Subcutaneous abdominal adipose tissue (tissue), 5 donors: ENCODE results near the gene HOXC9.
A peak's percentile ranks its signal among the peaks of the same experiment; 100 is the strongest.

Experiments
- H3K27ac ChIP-seq: one replicate; pipeline ENCODE4 v1.7.0; 2013; ENCODE audit warnings: low read depth, mild to moderate bottlenecking, inconsistent platforms, low read length, moderate library complexity
- H3K27me3 ChIP-seq, 5 donors: one replicate each; pipeline ENCODE4 v1.7.0; 2013; ENCODE audit warnings: low read length in 5 of 5, inconsistent platforms in 1 of 5; ENCODE audit not compliant: control insufficient read depth in 5 of 5, insufficient read depth in 4 of 5
- H3K36me3 ChIP-seq, 5 donors: one replicate each; pipeline ENCODE4 v1.7.0; 2013; ENCODE audit warnings: low read length in 5 of 5; ENCODE audit not compliant: control insufficient read depth in 5 of 5, insufficient read depth in 5 of 5
- H3K4me1 ChIP-seq, 5 donors: one replicate each; pipeline ENCODE4 v1.7.0; 2013; ENCODE audit warnings: low read length in 5 of 5, mild to moderate bottlenecking in 3 of 5, moderate library complexity in 1 of 5; ENCODE audit not compliant: control insufficient read depth in 5 of 5, insufficient read depth in 5 of 5
- H3K4me3 ChIP-seq, 5 donors: one replicate each; pipeline ENCODE4 v1.7.0; 2013; ENCODE audit warnings: low read length in 5 of 5, low read depth in 1 of 5
- H3K9ac ChIP-seq, 5 donors: one replicate each; pipeline ENCODE4 v1.7.0; 2013; ENCODE audit warnings: low read length in 5 of 5, mild to moderate bottlenecking in 4 of 5, moderate library complexity in 3 of 5
- H3K9me3 ChIP-seq, 5 donors: one replicate each; pipeline ENCODE4 v1.7.0; 2013; ENCODE audit warnings: low read length in 5 of 5; ENCODE audit not compliant: control insufficient read depth in 5 of 5
- donor health status: healthy.
- donor health status: healthy.
- donor health status: healthy.
- donor health status: healthy.
- donor health status: healthy.

HOXC9 gene

DNA sequence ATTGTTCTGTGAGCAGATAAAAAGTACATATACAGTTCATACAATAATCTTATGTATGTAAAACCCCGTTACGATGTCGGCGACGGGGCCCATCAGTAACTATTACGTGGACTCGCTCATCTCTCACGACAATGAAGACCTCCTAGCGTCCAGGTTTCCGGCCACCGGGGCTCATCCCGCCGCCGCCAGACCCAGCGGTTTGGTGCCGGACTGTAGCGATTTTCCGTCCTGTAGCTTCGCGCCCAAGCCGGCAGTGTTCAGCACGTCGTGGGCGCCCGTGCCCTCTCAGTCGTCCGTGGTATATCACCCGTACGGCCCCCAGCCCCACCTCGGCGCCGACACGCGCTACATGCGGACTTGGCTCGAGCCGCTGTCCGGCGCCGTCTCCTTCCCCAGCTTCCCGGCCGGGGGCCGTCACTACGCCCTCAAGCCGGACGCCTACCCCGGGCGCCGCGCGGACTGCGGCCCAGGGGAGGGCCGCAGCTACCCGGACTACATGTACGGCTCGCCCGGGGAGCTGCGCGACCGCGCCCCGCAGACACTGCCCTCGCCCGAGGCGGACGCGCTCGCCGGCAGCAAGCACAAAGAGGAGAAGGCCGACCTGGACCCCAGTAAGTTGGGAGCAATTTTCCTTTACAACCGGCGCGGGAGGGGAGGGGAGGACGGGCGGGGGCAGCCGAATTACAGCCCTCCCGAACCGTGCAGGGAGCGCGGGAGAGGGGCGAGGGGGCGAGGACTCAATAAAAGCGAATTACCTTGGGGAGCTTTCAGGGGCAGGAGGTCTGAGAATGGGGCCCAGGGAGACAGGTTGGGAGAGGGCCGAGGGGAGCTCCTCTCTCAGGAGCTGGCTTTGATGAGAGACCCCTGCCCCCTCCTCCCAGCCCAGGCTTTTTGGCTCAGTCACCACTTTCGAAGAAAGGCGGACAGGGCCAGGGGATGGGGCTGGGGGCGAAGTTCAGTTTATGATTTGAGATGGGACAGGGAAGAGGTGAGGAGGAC is at the start of gene HOXC9:
TSS of gene HOXC9 (plus strand) at position 46 of the 999 bp plus-strand sequence. CDS start at position 74, 28 bp downstream.
- Histone ChIP-seq H3K27me3 (peaks cover 0 to 51% (median 35%) of the 10 kb centered on the region in 5 donors), H3K9ac (peak within 1 kb of the TSS; percentile 63 to 98 (median 83)), H3K27ac (peak within 1 kb of the TSS; percentile 98), H3K4me1 (peaks cover 4 to 94% (median 84%) of the 10 kb centered on the region in 5 donors), H3K9me3 (no peaks in the 10 kb centered on the region), H3K4me3 (peak within 1 kb of the TSS; percentile 71 to 85 (median 77)), H3K36me3 (no peaks in the 10 kb centered on the region)

DNA sequence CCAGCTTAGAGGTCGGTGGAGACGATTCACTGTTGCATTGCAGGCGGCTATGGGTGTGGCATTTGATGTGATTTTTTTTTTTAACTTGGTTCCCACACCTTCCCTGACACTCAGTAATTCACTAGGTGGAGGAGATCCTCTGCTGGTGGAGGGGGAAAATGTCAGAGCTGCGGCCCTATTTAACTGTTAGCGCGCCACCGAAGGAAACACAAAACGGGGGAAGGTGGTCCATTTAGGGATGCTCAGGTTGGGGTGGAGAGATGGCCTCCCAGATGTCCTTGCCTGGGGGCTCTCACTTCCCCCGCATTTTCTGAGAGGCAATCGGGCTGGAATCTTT is 49.6 kb upstream of the HOXC9 start:
- no peaks in the 10 kb centered on the region for H3K9me3 ChIP-seq

DNA sequence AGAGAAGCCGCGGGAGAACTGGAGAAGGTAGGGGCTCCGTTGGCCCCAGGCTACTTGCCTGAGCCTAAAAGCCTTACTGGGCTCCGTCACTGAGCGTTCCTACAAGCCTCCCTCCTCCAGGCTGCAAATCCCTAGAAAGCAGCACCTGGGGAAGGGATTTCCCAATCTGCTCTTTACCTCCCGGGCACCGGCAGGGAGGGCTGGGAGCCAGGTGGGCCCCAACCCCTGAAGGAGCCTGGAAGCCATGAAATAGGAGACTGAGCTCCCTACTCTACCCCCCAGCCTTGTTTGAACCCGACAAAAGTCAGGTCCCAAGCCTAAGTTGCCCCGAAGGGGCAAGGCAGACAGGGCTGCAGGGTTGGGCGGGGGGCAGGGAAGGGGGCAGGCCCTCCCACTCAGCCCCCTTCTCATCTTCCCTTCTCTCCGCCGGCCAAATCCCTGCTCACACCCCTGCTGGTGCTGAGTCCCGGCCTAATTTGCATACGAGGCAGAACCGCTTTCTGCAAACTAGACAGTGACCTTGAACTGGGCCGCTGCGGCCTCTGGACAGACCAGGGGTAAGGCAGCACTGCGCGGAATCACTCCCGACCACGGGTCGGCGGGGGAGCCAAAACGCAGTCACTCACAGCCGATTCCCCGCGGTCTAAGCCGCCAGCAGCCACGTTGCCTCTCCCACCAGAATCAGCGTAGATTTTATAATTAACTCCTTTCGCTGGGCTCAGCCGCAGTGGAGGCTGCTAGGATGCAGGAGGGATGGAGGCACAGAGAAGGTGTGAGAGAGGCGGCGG is 49.0 kb upstream of the HOXC9 start:
- Histone ChIP-seq H3K4me1 (peaks cover 0 to 32% (median 18%) of the 10 kb centered on the region in 5 donors), H3K27ac (no peak overlapping the region), H3K36me3 (no peaks in the 10 kb centered on the region), H3K9me3 (no peaks in the 10 kb centered on the region), H3K9ac (no peak overlapping the region), H3K27me3 (peaks cover 72 to 88% (median 80%) of the 10 kb centered on the region in 5 donors), H3K4me3 (no peak overlapping the region)

More for the DNA sequence above, 49.6 kb upstream of the HOXC9 start:
- Histone ChIP-seq H3K27ac (no peak overlapping the region), H3K9ac (no peak overlapping the region), H3K36me3 (no peaks in the 10 kb centered on the region), H3K4me3 (no peak overlapping the region), H3K4me1 (peaks cover 0 to 32% (median 18%) of the 10 kb centered on the region in 5 donors), H3K27me3 (peaks cover 72 to 88% (median 80%) of the 10 kb centered on the region in 5 donors)

DNA sequence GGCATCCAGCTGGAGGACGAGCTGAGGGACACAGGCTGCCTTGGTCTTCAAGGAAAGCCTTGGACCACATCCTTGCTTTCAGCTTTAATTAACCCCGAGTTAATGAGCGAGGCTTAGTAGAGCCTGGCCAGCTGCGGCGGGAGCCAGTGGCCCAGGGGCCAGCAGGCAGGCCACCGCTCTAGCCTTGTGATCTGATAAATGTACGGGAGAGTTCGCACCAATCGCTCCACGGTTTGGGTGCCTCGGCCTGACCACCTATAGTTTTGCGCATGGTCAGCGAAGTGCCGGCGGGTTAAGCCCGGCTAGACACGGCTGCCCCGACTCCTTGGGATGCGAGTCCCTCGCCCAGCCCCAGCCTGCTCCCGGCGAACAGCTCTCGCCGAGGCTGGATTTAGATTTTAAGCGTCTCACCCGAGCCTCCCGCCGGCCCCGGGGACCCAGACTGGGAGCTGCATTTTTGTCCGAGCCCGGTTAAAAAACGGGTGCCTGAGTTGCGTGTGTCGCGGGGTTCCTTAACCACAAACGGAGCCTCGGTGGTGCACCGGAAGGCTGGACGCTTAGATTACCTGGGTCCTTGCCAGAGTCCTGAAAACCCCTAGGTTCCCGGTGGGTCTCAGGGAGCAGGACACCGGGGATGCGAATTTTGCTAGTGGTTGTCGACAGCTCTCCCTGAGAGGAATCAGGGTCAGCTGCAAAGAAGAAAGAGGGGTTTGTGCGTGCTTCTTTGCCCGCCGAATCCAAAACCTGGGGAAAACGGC is 48.2 kb upstream of the HOXC9 start:
- H3K4me1 ChIP-seq = peaks cover 0 to 32% (median 18%) of the 10 kb centered on the region in 5 donors
- no peaks in the 10 kb centered on the region for H3K36me3 ChIP-seq
- no peak overlapping the region for H3K9ac ChIP-seq
- no peak overlapping the region for H3K4me3 ChIP-seq
- peaks cover 72 to 89% (median 80%) of the 10 kb centered on the region in 5 donors for H3K27me3 ChIP-seq
- no peaks in the 10 kb centered on the region for H3K9me3 ChIP-seq
- H3K27ac ChIP-seq = no peak overlapping the region

DNA sequence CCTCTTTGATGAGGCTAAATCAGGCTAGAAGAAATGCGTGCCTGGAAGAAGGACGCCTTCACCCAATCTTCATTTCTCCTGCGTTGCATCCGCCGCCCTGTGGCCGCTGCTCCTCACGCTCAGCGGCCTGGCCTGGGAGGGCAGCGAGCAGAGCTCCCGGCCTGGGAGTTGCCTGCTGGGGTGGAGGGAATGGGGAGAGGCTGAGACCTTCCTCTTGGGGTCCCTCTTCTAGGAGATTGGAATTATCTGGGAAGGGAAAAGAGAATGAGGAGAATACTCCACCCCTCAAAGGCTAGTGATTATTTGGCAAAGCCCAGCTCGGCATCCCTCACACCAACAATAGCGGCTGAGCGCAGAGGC is 47.6 kb upstream of the HOXC9 start:
- no peaks in the 10 kb centered on the region for H3K9me3 ChIP-seq
- peaks cover 0 to 32% (median 18%) of the 10 kb centered on the region in 5 donors for H3K4me1 ChIP-seq
- H3K36me3 ChIP-seq = no peaks in the 10 kb centered on the region
- H3K4me3 ChIP-seq = no peak overlapping the region
- H3K9ac ChIP-seq = no peak overlapping the region
- peaks cover 77 to 91% (median 82%) of the 10 kb centered on the region in 5 donors for H3K27me3 ChIP-seq
- no peak overlapping the region for H3K27ac ChIP-seq

DNA sequence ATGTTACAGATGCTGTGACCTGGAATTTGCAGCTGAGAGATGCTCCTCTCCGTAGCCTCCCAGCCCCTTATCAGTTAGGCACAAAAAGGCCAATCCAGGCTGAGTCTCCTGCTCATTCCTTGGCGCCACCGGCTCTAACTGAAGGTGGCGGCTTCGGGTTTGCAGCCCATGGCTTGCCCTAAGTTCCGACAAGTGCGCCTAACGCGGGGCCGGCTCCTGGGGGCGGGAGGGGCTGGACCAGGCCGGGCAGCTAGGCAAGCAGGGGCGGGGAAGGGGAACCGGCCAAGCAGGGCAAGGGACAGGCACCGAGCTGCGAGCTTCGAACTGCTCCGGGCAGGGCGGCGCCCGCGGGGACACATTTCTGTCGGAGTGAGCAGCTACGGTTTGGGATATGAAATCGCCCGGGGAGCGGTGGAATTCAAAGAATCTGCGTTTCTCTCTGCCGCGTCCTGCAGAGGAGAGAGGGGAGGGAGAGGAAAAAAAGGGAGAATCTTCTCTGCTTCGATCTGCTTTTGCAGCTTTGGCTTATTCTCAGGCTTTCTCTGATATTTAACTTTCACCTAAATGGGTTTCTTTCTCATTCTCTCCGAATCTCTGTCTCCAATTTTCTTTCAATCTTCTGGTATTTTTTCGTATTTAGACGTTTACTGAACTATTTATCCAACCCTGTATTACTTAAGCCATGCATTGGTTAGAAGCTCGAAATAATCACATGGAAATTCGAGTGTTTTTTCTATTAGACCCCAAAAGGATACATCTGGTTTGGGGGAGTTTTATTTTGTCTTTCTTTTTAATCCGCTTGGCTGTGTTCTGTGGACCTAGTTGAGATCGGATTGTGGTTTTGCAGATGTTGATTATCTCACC is 46.9 kb upstream of the HOXC9 start:
- Histone ChIP-seq H3K36me3 (no peaks in the 10 kb centered on the region), H3K9ac (no peak overlapping the region), H3K27ac (no peak overlapping the region), H3K9me3 (no peaks in the 10 kb centered on the region), H3K4me3 (no peak overlapping the region), H3K27me3 (peaks cover 80 to 91% (median 84%) of the 10 kb centered on the region in 5 donors), H3K4me1 (peaks cover 0 to 32% (median 18%) of the 10 kb centered on the region in 5 donors)

DNA sequence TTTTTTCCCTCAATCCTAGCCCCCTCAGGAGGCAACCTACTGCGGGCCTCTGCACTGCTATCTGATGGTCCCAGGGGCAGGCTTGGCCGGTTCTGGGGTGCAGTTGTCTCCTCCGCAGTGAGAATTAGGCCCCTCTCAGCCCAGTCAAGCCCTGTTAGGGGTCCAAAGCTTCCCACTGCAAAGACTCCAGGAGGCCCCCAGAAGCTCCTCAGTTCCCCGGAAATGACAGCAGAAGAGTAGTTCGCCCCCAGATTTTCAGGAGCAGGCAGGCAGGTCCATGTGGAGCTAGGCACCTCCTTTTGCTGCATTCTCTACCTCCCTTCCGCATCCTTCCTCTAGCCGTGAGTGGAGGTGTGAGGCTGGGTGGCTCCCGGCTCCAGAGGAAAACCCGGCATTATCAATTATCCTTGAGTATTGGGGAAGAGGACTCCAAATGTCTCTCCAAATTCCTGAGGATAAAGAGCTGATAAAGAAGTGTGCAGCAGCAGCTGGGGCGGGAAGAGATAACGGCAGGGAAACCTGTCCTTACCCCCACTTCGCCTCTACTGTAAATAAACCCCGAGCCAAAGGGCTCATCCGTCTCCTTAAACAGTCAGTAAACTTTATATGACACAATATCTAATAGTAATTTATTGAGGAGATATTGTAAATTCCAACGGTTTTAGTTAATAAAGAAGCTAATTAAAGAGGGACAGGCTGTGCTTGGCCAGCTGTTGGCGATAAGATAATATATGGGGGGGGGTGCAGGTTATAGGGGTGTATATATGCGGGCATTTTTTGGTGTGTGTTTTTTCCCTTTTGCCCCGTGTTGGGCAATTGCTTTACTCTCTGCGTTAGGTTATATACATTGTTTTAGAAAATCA is 45.9 kb upstream of the HOXC9 start:
- no peak overlapping the region for H3K9ac ChIP-seq
- peaks cover 84 to 94% (median 88%) of the 10 kb centered on the region in 5 donors for H3K27me3 ChIP-seq
- no peak overlapping the region for H3K4me3 ChIP-seq
- peaks cover 0 to 32% (median 18%) of the 10 kb centered on the region in 5 donors for H3K4me1 ChIP-seq
- H3K27ac ChIP-seq = no peak overlapping the region
- H3K9me3 ChIP-seq = no peaks in the 10 kb centered on the region
- no peaks in the 10 kb centered on the region for H3K36me3 ChIP-seq

DNA sequence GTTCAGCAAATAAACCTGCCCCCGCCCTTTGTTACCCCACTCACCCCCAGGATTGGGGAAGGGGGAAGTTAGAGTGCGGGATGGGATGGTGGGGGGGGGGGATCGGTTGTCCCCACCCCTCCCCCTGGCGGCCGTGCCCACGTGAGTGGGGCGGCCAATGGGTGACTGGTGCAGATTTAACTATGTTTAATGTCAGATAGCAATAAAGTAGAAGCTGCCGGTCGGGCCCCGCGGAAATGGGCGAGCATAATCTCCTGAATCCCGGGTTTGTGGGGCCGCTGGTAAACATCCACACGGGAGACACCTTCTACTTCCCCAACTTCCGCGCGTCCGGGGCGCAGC is 45.3 kb upstream of the HOXC9 start, which contains the start of gene HOXC12:
TSS of gene HOXC12 (plus strand) at position 210 of the 342 bp plus-strand sequence. CDS start at position 237, 27 bp downstream.
- peaks cover 84 to 94% (median 89%) of the 10 kb centered on the region in 5 donors for H3K27me3 ChIP-seq
- H3K36me3 ChIP-seq = no peaks in the 10 kb centered on the region
- peaks cover 0 to 32% (median 18%) of the 10 kb centered on the region in 5 donors for H3K4me1 ChIP-seq
- H3K4me3 ChIP-seq = no peak within 1 kb of the TSS
- no peaks in the 10 kb centered on the region for H3K9me3 ChIP-seq
- no peak within 1 kb of the TSS for H3K9ac ChIP-seq
- H3K27ac ChIP-seq = no peak within 1 kb of the TSS
